Activated CD4-positive, alpha-beta T cell treated with anti-CD3 and anti-CD28 coated beads, Interleukin-2, amount 10 ng/mL, durations not matched to agents 24 days and 14 days (primary cell): ENCODE results near the gene BCL6B. TPM values are rescaled to one million over a fixed set of nuclear protein-coding genes. Genes with fewer than 3 reads are reported as not detected.
A peak's percentile ranks its signal among the peaks of the same experiment; 100 is the strongest.
"Not testable (repeated sequence)": the region's sequence is repeated elsewhere in the genome, so short reads cannot be mapped to it uniquely, and the experiment has no call there.

Experiments
- DNase-seq: peaks from one replicate; pipeline ENCODE4 v3.0.0; 2022
- H3K27ac Mint-ChIP-seq: one replicate; pipeline ENCODE4 v1.8.0; 2022; ENCODE audit warnings: mild to moderate bottlenecking, mixed read lengths
- H3K27me3 Mint-ChIP-seq: one replicate; pipeline ENCODE4 v1.8.0; 2022; ENCODE audit warnings: mixed read lengths
- H3K36me3 Mint-ChIP-seq: one replicate; pipeline ENCODE4 v1.8.0; 2022; ENCODE audit warnings: low read depth, mild to moderate bottlenecking, mixed read lengths
- H3K4me1 Mint-ChIP-seq: one replicate; pipeline ENCODE4 v1.8.0; 2021; ENCODE audit warnings: mixed read lengths
- H3K4me3 Mint-ChIP-seq: one replicate; pipeline ENCODE4 v1.8.0; 2022; ENCODE audit warnings: mild to moderate bottlenecking, moderate library complexity, mixed read lengths
- H3K9me3 Mint-ChIP-seq: one replicate; pipeline ENCODE4 v1.8.0; 2021; ENCODE audit warnings: mixed read lengths
- intact Hi-C: fragments of 100-400 bp; cut with micrococcal nuclease; formaldehyde crosslinking; loops from one replicate; pipeline ENCODE4 v1.15.1; 2023
- total RNA-seq: library from RNA; stranded (reverse); gene quantifications from 2 replicates; pipeline ENCODE4 v1.2.3, GENCODE V29; 2022

The BCL6B gene
- total RNA-seq, 1 donor from 2014 or later, result 0.91 TPM

GRCh38 chr17:7045492-7046126 lies 22.8 kb downstream of the BCL6B start:
- H3K27ac Mint-ChIP-seq, result no peak overlapping the region
- H3K27me3 Mint-ChIP-seq, result peaks cover 15% of the 10 kb centered on the region
- H3K36me3 Mint-ChIP-seq, result no peaks in the 10 kb centered on the region
- intact Hi-C loops, result loop anchor here (1.0 to 2.0 kb wide), 3 partner anchors 91 to 391 kb away; no protein-coding TSS in a partner anchor
- H3K9me3 Mint-ChIP-seq, result no peaks in the 10 kb centered on the region
- peak; percentile 87 for DNase-seq
- peaks cover 20% of the 10 kb centered on the region for H3K4me1 Mint-ChIP-seq
- H3K4me3 Mint-ChIP-seq, result peak overlapping the region; percentile 73

DNA sequence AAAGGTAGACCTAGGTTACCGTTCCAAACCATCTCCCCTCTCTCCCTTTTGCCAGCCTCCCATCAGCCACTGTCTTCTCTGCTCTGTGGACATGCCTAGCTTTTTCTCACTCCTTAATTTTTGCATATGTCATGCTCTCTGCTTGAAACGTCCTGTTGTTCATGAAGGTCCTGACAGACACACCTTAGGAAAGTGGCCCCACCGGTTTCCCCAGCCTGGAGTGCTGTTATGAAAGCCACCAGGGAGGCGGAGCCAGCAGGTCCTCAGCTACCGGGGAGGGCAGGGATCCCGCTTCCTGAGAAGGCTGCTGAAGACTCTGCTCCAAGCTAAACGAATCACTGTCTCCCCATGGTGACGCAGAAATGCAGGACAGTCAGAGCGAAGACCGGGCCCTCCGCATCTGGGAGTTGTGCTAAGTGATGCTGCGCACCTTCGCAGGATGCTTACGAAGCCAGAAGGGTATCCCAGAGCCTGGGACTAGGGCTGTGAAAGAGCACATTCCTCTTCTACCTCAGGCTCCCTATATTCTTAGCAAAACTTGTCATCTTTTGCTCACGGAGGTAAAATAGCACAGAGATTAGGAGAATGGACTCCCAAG lies 23.4 kb downstream of the BCL6B start:
- peak; percentile 84 for DNase-seq
- Mint-ChIP-seq H3K4me3 (peak overlapping the region; percentile 73), H3K36me3 (no peaks in the 10 kb centered on the region), H3K9me3 (no peaks in the 10 kb centered on the region), H3K4me1 (peaks cover 20% of the 10 kb centered on the region), H3K27ac (peak overlapping the region; percentile 60), H3K27me3 (peaks cover 15% of the 10 kb centered on the region)
- intact Hi-C loops, result loop anchor here (1.0 to 2.0 kb wide), 2 partner anchors 90 to 131 kb away; no protein-coding TSS in a partner anchor

DNA sequence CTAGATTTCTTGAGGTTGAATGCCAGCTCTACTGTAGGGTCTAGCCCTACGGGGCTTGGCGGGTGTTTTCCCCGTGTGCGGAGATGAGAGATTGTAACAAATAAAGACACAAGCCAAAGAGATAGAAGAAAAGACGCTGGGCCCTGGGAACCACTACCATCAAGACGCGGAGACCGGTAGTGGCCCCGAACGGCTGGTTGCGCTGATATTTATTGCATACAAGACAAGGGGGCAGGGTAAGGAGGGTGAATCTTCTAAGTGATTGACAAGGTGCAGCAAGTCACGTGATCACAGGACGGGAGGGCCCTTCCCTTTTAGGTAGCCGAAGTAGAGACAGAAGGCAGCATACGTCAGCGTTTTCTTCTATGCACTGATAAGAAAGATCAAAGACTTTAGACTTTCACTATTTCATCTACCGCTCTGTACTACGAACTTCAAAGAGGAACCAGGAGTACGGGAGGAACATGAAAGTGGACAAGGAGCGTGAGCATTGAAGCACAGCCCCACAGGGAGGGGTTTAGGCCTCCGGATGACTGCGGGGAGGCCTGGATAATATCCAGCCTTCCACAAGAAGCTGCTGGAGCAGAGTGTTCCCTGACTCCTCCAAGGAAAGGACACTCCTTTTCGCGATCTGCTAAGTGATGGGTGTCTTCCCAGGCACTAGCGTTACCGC lies 24.0 kb downstream of the BCL6B start:
- peak overlapping the region; percentile 73 for H3K4me3 Mint-ChIP-seq
- H3K27me3 Mint-ChIP-seq, result peaks cover 11% of the 10 kb centered on the region
- DNase-seq, result peak; percentile 92
- intact Hi-C loops, result loop anchor here (1.0 to 2.0 kb wide), 2 partner anchors 89 to 130 kb away; no protein-coding TSS in a partner anchor
- not testable (repeated sequence) for H3K9me3 Mint-ChIP-seq, H3K36me3 Mint-ChIP-seq
- H3K27ac Mint-ChIP-seq, result peak overlapping the region; percentile 60
- peaks cover 21% of the 10 kb centered on the region for H3K4me1 Mint-ChIP-seq

- Mint-ChIP-seq H3K36me3 (no peaks in the 10 kb centered on the region), H3K9me3 (no peaks in the 10 kb centered on the region), H3K4me3 (peak overlapping the region; percentile 15), H3K27ac (no peak overlapping the region), H3K27me3 (peaks cover 11% of the 10 kb centered on the region), H3K4me1 (peaks cover 20% of the 10 kb centered on the region)
- no peak for DNase-seq
- intact Hi-C loops, result loop anchor here (2.0 kb wide), 1 partner anchor 129 kb away; no protein-coding TSS in a partner anchor
Observed at GRCh38 chr17:7047566-7047965, 24.7 kb downstream of the BCL6B start.

- H3K4me3 Mint-ChIP-seq, result no peak overlapping the region
- no peak overlapping the region for H3K27ac Mint-ChIP-seq
- no peaks in the 10 kb centered on the region for H3K9me3 Mint-ChIP-seq
- intact Hi-C loops, result no loop called here
- H3K27me3 Mint-ChIP-seq, result peaks cover 6% of the 10 kb centered on the region
- no peak for DNase-seq
- H3K36me3 Mint-ChIP-seq, result no peaks in the 10 kb centered on the region
- peaks cover 17% of the 10 kb centered on the region for H3K4me1 Mint-ChIP-seq
Observed at GRCh38 chr17:7048968-7049367, 26.1 kb downstream of the BCL6B start.

DNA sequence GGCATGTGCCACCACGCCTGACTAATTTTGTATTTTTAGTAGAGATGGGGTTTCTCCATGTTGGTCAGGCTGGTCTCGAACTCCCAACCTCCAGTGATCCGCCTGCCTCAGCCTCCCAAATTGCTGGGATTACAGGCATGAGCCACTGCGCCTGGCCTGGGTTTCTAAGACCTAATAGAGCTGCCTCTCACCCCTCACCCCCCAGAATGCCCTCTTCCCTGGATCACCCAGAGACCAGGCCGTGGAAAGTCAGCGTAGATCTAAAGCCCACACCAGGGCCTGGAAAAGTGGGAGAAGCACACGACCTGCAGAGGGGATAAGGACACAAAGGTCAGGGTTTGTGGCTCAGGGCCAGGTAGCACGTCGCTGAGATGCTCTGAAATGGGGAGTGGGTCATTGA lies 27.7 kb downstream of the BCL6B start:
- H3K27ac Mint-ChIP-seq, H3K4me3 Mint-ChIP-seq, H3K9me3 Mint-ChIP-seq, intact Hi-C loops, DNase-seq, H3K36me3 Mint-ChIP-seq, H3K27me3 Mint-ChIP-seq: not testable (repeated sequence)
- peaks cover 16% of the 10 kb centered on the region for H3K4me1 Mint-ChIP-seq

DNA sequence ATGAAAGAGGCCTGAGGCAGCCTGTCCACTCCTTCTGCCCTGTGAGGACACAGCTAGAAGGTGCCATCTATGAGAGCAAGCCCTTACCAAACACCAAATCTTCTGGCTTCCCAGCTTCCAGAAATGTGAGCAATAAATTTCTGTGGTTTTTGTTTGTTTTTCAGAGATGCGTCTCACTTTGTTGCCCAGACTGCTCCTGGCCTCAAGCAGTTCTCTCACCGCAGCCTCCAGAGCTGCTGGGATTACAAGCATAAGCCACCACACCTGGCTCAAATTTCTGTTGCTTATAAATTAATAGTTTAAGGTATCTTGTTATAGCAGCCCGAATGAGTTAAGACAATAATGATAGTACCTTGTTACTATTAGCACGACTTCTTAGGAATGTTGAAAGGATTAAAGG lies 33.5 kb downstream of the BCL6B start:
- Mint-ChIP-seq H3K4me3 (no peak overlapping the region), H3K36me3 (no peaks in the 10 kb centered on the region), H3K27ac (no peak overlapping the region), H3K27me3 (peaks cover 5% of the 10 kb centered on the region), H3K9me3 (no peaks in the 10 kb centered on the region), H3K4me1 (peaks cover 15% of the 10 kb centered on the region)
- intact Hi-C loops, result no loop called here
- no peak for DNase-seq

DNA sequence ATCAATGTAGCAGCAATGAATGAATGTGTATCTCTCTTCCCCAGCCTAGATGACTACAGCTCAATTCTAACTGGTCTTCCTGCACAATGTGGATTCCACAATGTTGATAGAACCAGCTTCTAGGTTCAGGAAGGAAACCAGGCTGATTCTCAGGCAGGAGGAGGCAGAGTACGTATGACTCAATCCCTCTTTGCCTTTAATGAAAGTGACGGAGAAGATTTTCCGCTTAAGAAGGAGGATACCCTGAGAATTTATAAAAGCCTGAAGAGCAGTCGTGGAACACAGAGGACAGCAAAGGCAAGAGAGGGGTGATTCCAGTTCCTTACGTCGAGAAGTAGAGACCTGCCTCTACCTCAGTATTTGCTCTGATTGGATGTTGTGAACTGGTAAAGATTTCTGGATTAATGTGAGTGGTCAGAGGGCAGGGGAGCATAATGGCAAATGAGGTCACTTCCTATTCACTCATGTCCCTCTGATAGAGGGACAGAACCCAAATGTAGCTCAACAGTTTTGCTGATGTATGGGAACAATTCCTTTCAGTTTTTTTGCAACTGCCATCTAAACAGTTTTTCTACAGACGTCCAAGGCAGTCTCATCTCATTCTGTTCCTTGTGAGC lies 36.1 kb downstream of the BCL6B start:
- no peaks in the 10 kb centered on the region for H3K36me3 Mint-ChIP-seq
- peaks cover 13% of the 10 kb centered on the region for H3K4me1 Mint-ChIP-seq
- H3K9me3 Mint-ChIP-seq, result no peaks in the 10 kb centered on the region
- intact Hi-C loops, result no loop called here
- no peak for DNase-seq
- H3K27me3 Mint-ChIP-seq, result peaks cover 8% of the 10 kb centered on the region
- H3K4me3 Mint-ChIP-seq, result no peak overlapping the region
- H3K27ac Mint-ChIP-seq, result no peak overlapping the region

DNA sequence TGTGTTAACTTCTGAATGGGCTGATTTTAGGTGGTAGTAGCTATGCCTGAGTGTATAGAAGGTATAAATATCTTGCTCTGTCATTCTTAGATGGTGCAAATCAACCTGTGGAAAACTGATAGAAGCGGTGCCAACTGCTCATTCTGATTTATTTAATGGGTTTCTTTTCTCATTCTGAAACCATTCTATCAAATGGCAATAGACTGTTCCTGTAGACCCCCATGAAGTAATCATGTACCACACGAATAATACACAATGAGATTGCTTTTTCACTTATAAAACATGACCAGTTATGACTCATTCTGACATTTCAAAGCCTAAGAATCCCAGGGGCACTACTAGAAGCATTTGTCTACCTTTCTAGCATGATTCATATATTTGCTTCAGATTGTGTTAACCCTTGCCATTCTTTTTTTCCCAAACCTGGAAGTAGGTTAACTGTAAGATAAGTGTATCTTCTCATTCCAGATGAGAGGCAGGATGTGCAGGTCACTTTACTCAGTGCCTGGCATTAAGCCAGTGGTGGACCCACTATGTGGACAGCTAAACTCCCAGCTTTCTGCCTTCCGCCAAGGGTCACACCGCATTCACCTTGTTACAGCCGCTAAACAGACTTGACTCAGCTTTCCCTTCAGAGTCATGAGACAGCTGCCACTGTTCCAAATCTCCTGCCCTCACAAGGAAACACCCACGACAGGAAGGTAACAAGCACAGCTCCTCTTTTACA lies 37.5 kb downstream of the BCL6B start:
- no peaks in the 10 kb centered on the region for H3K36me3 Mint-ChIP-seq
- peaks cover 13% of the 10 kb centered on the region for H3K4me1 Mint-ChIP-seq
- no peak overlapping the region for H3K4me3 Mint-ChIP-seq
- peaks cover 8% of the 10 kb centered on the region for H3K27me3 Mint-ChIP-seq
- DNase-seq, result peak; percentile 63
- H3K9me3 Mint-ChIP-seq, result no peaks in the 10 kb centered on the region
- peak overlapping the region; percentile 82 for H3K27ac Mint-ChIP-seq
- intact Hi-C loops, result no loop called here

- Mint-ChIP-seq H3K4me1 (peaks cover 13% of the 10 kb centered on the region), H3K4me3 (no peak overlapping the region), H3K27me3 (peaks cover 7% of the 10 kb centered on the region), H3K36me3 (no peaks in the 10 kb centered on the region), H3K9me3 (peaks cover 7% of the 10 kb centered on the region), H3K27ac (no peak overlapping the region)
- intact Hi-C loops, result no loop called here
- DNase-seq, result no peak
Observed at GRCh38 chr17:7063518-7064094, 40.8 kb downstream of the BCL6B start.

- peaks cover 4% of the 10 kb centered on the region for H3K27me3 Mint-ChIP-seq
- H3K27ac Mint-ChIP-seq, result no peak overlapping the region
- no peaks in the 10 kb centered on the region for H3K36me3 Mint-ChIP-seq
- intact Hi-C loops, result no loop called here
- no peak for DNase-seq
- no peak overlapping the region for H3K4me3 Mint-ChIP-seq
- H3K9me3 Mint-ChIP-seq, result peaks cover 12% of the 10 kb centered on the region
- H3K4me1 Mint-ChIP-seq, result peaks cover 7% of the 10 kb centered on the region
Observed at GRCh38 chr17:7064261-7064660, 41.4 kb downstream of the BCL6B start.

DNA sequence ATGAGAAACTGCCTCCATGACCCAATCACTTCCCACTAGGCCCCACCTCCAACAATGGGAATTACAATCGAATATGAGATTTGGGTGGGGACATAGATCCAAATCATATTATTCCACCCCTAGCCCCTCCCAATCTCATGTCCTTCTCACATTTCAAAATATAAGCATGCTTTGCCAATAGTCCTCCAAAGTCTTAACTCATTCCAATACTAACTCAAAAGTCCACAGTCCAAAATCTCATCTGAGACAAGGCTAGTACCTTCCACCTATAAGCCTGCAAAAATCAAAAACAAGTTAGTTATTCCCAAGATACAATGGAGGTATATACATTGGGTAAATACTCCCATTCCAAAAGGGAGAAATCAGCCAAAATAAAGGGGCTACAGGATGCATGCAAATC lies 44.3 kb downstream of the BCL6B start:
- DNase-seq, result no peak
- Mint-ChIP-seq H3K27ac (no peak overlapping the region), H3K4me3 (no peak overlapping the region), H3K4me1 (no peaks in the 10 kb centered on the region), H3K36me3 (no peaks in the 10 kb centered on the region), H3K9me3 (peaks cover 12% of the 10 kb centered on the region), H3K27me3 (peaks cover 8% of the 10 kb centered on the region)
- intact Hi-C loops, result no loop called here

- H3K27me3 Mint-ChIP-seq, result peaks cover 16% of the 10 kb centered on the region
- intact Hi-C loops, result no loop called here
- H3K4me1 Mint-ChIP-seq, result no peaks in the 10 kb centered on the region
- no peak overlapping the region for H3K4me3 Mint-ChIP-seq
- peaks cover 12% of the 10 kb centered on the region for H3K9me3 Mint-ChIP-seq
- DNase-seq, result no peak
- no peak overlapping the region for H3K27ac Mint-ChIP-seq
- H3K36me3 Mint-ChIP-seq, result no peaks in the 10 kb centered on the region
Observed at GRCh38 chr17:7068268-7068667, 45.4 kb downstream of the BCL6B start.
